Measurements from ENCODE around the gene GARS1.

DNA sequence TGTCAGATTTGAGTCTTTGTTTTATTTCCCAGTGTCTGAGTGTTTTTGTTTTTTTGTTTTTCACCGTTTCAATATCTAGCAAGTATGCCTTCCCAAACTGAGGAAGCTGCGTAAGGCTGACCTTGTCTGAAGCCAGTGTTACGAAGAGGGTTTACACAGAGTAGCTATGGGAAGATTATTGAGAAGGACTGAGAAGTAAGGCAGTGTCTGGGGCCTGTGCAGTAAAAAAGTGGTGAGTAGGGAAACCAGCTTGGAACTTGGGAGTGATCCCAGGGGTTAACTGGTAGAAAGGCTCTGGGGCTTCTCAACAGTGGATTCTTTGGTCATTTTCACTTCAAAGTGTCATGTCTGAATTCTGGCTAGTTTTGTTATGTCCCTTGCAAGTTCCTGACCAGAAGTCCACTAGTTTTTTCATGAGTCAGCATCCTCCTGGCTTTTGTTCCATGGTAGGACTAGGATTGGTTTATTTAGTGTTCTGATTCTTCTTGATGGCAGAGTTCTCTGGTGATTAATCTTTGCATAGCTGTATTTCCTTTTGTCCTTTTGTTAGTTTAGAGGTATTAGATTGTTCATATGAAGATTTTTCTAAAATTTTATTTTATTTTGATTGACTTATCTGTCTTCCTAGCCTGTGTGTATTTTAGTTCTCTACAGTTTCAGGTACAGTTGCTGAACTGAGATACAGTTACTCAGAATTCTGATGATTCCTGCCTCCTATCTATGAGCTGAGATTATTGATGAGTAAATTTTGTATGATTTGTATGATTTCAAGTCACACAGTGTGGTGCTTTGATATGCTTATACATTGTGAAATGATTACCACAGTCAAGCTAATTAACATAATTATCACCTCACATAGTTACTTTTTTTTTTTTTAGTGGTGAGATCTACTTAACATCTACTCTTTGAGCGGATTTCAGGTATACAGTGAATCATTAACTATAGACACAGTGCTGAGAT is 19.0 kb downstream of the GARS1 start:
- TF ChIP-seq POLR2A (IDR thresholded peaks at IDR 0.05) = no peak
- TF ChIP-seq, protein P1, sequence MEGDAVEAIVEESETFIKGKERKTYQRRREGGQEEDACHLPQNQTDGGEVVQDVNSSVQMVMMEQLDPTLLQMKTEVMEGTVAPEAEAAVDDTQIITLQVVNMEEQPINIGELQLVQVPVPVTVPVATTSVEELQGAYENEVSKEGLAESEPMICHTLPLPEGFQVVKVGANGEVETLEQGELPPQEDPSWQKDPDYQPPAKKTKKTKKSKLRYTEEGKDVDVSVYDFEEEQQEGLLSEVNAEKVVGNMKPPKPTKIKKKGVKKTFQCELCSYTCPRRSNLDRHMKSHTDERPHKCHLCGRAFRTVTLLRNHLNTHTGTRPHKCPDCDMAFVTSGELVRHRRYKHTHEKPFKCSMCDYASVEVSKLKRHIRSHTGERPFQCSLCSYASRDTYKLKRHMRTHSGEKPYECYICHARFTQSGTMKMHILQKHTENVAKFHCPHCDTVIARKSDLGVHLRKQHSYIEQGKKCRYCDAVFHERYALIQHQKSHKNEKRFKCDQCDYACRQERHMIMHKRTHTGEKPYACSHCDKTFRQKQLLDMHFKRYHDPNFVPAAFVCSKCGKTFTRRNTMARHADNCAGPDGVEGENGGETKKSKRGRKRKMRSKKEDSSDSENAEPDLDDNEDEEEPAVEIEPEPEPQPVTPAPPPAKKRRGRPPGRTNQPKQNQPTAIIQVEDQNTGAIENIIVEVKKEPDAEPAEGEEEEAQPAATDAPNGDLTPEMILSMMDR (IDR thresholded peaks at IDR 0.05) = no peak
